ENCODE measurements around the gene APOBEC3C.

DNA sequence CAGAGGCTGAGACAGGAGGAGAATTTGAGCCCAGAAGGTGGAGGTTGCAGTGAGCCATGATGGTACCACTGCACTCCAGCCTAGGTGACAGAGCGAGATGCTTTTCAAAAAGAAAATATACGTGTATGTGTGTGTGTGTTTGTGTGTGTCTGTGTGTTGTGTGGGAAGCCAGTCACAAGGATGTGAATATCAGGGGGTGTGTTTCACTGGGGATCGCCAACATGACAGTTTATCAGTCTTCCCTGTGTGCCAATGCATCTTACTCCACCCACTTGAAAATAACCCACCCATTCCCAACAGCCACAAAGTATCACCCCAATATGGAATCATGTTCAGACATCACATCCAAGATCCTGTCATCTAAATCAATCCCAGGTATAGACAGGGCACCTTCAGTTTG, 42.3 kb upstream of the APOBEC3C start:
- TF ChIP-seq, protein P1, sequence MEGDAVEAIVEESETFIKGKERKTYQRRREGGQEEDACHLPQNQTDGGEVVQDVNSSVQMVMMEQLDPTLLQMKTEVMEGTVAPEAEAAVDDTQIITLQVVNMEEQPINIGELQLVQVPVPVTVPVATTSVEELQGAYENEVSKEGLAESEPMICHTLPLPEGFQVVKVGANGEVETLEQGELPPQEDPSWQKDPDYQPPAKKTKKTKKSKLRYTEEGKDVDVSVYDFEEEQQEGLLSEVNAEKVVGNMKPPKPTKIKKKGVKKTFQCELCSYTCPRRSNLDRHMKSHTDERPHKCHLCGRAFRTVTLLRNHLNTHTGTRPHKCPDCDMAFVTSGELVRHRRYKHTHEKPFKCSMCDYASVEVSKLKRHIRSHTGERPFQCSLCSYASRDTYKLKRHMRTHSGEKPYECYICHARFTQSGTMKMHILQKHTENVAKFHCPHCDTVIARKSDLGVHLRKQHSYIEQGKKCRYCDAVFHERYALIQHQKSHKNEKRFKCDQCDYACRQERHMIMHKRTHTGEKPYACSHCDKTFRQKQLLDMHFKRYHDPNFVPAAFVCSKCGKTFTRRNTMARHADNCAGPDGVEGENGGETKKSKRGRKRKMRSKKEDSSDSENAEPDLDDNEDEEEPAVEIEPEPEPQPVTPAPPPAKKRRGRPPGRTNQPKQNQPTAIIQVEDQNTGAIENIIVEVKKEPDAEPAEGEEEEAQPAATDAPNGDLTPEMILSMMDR (IDR thresholded peaks at IDR 0.05), result no peak
- no peak for TF ChIP-seq POLR2A (IDR thresholded peaks at IDR 0.05)
- no peak for TF ChIP-seq POLR2AphosphoS5 (IDR thresholded peaks at IDR 0.05)
